Measurements from ENCODE around the gene ATE1. TPM values are rescaled to one million over a fixed set of nuclear protein-coding genes. Genes with fewer than 3 reads are reported as not detected.

The ATE1 gene
- total RNA-seq, 2 donors from 2014 or later, result 31.0 to 62.0 TPM

DNA sequence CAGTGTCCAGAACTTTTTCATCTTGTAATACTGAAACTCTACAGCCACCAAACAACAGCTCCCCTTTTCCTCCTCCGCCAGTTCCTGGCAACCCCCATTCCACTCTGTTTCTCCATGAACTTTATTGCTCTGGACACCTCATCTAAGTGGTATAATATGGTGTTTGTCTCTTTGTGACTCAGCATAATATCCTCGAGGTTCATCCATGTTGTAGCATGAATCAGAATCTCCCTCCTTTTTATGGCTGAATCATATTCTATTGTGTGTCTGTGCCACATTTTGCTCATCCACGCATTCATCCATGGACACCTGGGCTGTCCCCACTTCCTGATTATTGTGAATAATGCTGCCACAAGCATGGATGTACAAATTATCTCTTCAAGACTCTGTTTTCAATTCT lies 205.2 kb downstream of the ATE1 start:
- no peaks in the 10 kb centered on the region for H3K4me1 ChIP-seq
- no peak overlapping the region for H3K4me3 ChIP-seq
- H3K27me3 ChIP-seq, result no peaks in the 10 kb centered on the region
- TF ChIP-seq, protein P1, sequence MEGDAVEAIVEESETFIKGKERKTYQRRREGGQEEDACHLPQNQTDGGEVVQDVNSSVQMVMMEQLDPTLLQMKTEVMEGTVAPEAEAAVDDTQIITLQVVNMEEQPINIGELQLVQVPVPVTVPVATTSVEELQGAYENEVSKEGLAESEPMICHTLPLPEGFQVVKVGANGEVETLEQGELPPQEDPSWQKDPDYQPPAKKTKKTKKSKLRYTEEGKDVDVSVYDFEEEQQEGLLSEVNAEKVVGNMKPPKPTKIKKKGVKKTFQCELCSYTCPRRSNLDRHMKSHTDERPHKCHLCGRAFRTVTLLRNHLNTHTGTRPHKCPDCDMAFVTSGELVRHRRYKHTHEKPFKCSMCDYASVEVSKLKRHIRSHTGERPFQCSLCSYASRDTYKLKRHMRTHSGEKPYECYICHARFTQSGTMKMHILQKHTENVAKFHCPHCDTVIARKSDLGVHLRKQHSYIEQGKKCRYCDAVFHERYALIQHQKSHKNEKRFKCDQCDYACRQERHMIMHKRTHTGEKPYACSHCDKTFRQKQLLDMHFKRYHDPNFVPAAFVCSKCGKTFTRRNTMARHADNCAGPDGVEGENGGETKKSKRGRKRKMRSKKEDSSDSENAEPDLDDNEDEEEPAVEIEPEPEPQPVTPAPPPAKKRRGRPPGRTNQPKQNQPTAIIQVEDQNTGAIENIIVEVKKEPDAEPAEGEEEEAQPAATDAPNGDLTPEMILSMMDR (IDR thresholded peaks at IDR 0.05), result no peak
- H3K27ac ChIP-seq, result no peak overlapping the region
- no peak for DNase-seq (ENCODE audit: low spot score)
- H3K9me3 ChIP-seq, result no peaks in the 10 kb centered on the region
- no peaks in the 10 kb centered on the region for H3K36me3 ChIP-seq

- DNase-seq (ENCODE audit: low spot score), result no peak
- H3K4me1 ChIP-seq, result no peaks in the 10 kb centered on the region
- no peak overlapping the region for H3K4me3 ChIP-seq
- TF ChIP-seq, protein P1 (IDR thresholded peaks at IDR 0.05), result no peak
- H3K36me3 ChIP-seq, result no peaks in the 10 kb centered on the region
- no peaks in the 10 kb centered on the region for H3K27me3 ChIP-seq
- H3K27ac ChIP-seq, result no peak overlapping the region
- no peaks in the 10 kb centered on the region for H3K9me3 ChIP-seq
Observed at GRCh38 chr10:121721257-121721656, 206.6 kb downstream of the ATE1 start.

DNA sequence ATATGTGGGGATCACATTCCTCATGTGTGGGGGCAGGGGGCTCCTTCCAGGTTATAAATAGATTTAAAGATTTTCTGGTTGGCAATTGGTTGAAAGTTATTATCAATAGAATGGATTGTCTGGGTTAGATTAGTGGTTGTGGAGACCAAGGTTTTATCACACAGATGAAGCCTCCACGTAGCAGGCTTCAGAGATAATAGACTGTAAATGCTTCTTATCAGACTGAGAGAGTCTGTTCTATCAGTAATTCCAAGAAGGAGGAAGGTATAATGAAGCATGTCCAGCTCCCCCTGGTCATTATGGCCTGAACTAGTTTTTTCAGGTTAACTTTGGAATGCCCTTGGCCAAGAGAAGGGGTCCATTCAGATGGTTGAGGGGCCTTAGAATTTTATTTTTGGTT lies 211.9 kb downstream of the ATE1 start:
- Histone ChIP-seq H3K36me3 (no peaks in the 10 kb centered on the region), H3K27ac (no peak overlapping the region)
- TF ChIP-seq, protein P1 (IDR thresholded peaks at IDR 0.05), result no peak

DNA sequence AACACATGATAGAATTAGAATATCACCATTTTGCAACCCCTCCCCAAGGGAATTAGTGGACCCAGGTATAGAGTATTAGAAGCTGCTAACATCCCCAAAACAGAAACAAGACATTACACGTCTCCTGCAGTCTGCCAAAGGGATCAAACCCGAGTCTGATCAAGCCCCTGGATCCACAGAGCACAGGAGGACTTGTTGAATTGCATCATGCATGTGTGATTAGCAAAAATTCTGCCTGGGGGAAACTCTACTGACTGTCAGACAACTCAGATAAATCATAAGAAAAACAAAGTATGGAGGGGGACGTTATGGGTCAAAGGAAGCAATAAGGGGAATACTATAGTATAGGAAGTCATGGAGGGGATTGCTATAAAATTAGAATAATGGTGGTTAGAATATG lies 212.8 kb downstream of the ATE1 start:
- H3K4me1 ChIP-seq, result no peaks in the 10 kb centered on the region
- peaks cover 0 to 5% of the 10 kb centered on the region in 2 donors for H3K9me3 ChIP-seq
- H3K27ac ChIP-seq, result no peak overlapping the region
- H3K4me3 ChIP-seq, result no peak overlapping the region
- no peaks in the 10 kb centered on the region for H3K36me3 ChIP-seq
- H3K27me3 ChIP-seq, result no peaks in the 10 kb centered on the region
- TF ChIP-seq, protein P1 (IDR thresholded peaks at IDR 0.05), result no peak
- DNase-seq (ENCODE audit: low spot score), result no peak

More for the DNA sequence above, 211.9 kb downstream of the ATE1 start:
- H3K9me3 ChIP-seq, result peaks cover 0 to 5% of the 10 kb centered on the region in 2 donors
- no peaks in the 10 kb centered on the region for H3K27me3 ChIP-seq
- no peak for DNase-seq (ENCODE audit: low spot score)
- H3K4me1 ChIP-seq, result no peaks in the 10 kb centered on the region
- H3K4me3 ChIP-seq, result no peak overlapping the region

- Histone ChIP-seq H3K4me1 (no peaks in the 10 kb centered on the region), H3K27me3 (no peaks in the 10 kb centered on the region), H3K9me3 (peaks cover 0 to 5% of the 10 kb centered on the region in 2 donors), H3K4me3 (no peak overlapping the region), H3K36me3 (no peaks in the 10 kb centered on the region), H3K27ac (no peak overlapping the region)
- TF ChIP-seq, protein P1 (IDR thresholded peaks at IDR 0.05), result no peak
- no peak for DNase-seq (ENCODE audit: low spot score)
Observed at GRCh38 chr10:121713486-121713885, 214.3 kb downstream of the ATE1 start.

DNA sequence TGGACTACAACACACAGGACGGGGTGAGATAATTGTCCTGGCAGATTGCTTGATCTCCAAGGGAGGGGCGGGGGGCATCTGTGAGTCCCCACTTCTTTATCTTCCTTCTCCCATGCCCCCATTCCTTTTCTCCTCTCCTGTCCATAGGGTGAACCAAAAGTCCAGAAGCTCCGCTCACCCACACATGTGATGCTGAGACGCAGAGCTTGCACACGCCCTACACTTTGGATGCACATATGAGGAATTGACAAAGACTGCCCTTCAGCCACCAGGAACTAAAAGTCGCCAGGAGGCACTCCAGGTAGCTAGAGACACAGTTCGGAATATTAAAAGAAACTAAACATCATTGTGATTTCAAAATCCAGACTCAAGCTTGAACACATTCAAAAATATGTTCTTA lies 216.9 kb downstream of the ATE1 start:
- TF ChIP-seq, protein P1 (IDR thresholded peaks at IDR 0.05), result no peak
- H3K4me1 ChIP-seq, result no peaks in the 10 kb centered on the region
- no peak overlapping the region for H3K4me3 ChIP-seq
- DNase-seq (ENCODE audit: low spot score), result no peak
- H3K27me3 ChIP-seq, result no peaks in the 10 kb centered on the region
- H3K27ac ChIP-seq, result no peak overlapping the region
- peaks cover 0 to 5% of the 10 kb centered on the region in 2 donors for H3K9me3 ChIP-seq
- H3K36me3 ChIP-seq, result no peaks in the 10 kb centered on the region

Data from right atrium auricular region (tissue), 2 donors.